Activated CD4-positive, alpha-beta memory T cell treated with anti-CD3 and anti-CD28 coated beads for 36 hours (primary cell): Measurements from ENCODE around the gene LGMN. TPM values are rescaled to one million over a fixed set of nuclear protein-coding genes. Genes with fewer than 3 reads are reported as not detected.
"Not testable (repeated sequence)": the region's sequence is repeated elsewhere in the genome, so short reads cannot be mapped to it uniquely, and the experiment has no call there.

Source experiments
- CTCF ChIA-PET: fragments of 350-600 bp; sonication (Branson Sonifier 250); formaldehyde crosslinking; loops from one replicate; lab custom pipeline; 2021; ENCODE audit warnings: antibody characterized with exemption, inconsistent platforms; lab: Charles Lee
- POLR2A ChIA-PET: fragments of 350-600 bp; sonication (Branson Sonifier 250); formaldehyde crosslinking; loops from one replicate; lab custom pipeline; 2021; ENCODE audit warnings: antibody characterized with exemption; lab: Charles Lee
- DNase-seq: peaks from one replicate; pipeline ENCODE4 v3.0.0-alpha.2; 2020
- H3K27ac Mint-ChIP-seq: one replicate; pipeline ENCODE4 v1.8.0; 2021; ENCODE audit warnings: mixed read lengths
- H3K27me3 Mint-ChIP-seq: one replicate; pipeline ENCODE4 v1.8.0; 2021; ENCODE audit warnings: mixed read lengths
- H3K36me3 Mint-ChIP-seq: one replicate; pipeline ENCODE4 v1.8.0; 2021; ENCODE audit warnings: mixed read lengths
- H3K4me1 Mint-ChIP-seq: one replicate; pipeline ENCODE4 v1.8.0; 2021; ENCODE audit warnings: low read depth, mixed read lengths
- H3K4me3 Mint-ChIP-seq: one replicate; pipeline ENCODE4 v1.8.0; 2021; ENCODE audit warnings: mild to moderate bottlenecking, mixed read lengths
- H3K9me3 Mint-ChIP-seq: one replicate; pipeline ENCODE4 v1.8.0; 2021; ENCODE audit warnings: mixed read lengths
- intact Hi-C: fragments of 100-400 bp; cut with micrococcal nuclease; formaldehyde crosslinking; loops from one replicate; pipeline ENCODE4 v1.15.1; 2023
- total RNA-seq, 2 experiments: library from RNA; stranded (reverse); gene quantifications; one replicate each; pipeline ENCODE4 v1.2.3, GENCODE V29; 2021

The LGMN gene
- total RNA-seq, 2 experiments from 2014 or later: 9.2 to 10.2 TPM

DNA sequence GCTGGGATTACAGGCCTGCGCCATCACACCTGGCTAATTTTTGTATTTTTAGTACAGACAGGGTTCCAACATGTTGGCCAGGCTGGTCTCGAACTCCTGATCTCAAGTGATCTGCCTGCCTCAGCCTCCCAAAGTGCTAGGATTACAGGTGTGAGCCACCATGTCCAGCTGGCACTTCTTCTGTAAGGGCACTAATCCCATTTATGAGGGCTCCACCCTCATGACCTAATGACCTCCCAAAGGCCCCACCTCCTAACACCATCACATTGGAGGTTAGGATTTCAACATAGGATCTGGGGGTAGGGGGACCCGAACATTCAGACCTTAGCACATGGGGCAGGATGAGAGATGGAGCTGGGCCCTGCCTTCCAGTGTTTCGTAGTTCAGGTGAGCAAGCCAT lies 68.1 kb downstream of the LGMN start:
- H3K4me3 Mint-ChIP-seq, H3K27ac Mint-ChIP-seq, H3K27me3 Mint-ChIP-seq, intact Hi-C loops, DNase-seq, H3K9me3 Mint-ChIP-seq, POLR2A ChIA-PET: not testable (repeated sequence)
- Mint-ChIP-seq H3K36me3 (peaks cover 22% of the 10 kb centered on the region), H3K4me1 (peaks cover 39% of the 10 kb centered on the region)
- CTCF ChIA-PET: interaction anchor here (0.6 to 3.7 kb wide), 20 partner anchors 10 to 547 kb away, joined by 3 to 37 read pairs (median 5); no protein-coding TSS in a partner anchor

DNA sequence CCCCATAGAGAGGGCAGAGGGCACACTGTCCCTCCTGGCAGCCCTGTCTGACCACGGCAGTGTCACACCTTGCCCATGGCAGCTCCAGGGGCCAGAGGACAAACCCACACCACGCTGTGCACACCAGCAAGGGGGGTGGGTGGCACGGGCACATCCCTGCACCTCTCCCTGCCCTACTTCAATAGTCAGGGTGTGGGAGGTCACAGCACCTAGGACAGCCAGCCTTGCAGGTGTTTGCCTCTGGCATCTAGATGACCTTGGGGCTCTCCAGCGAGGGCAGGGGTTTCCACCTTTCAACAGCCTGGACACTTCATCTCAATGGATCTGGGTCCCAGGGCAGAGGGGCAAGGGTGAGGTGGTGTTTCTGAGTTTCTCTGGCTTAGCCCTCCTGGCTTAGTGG lies 69.2 kb downstream of the LGMN start:
- Mint-ChIP-seq H3K27me3 (no peaks in the 10 kb centered on the region), H3K27ac (no peak overlapping the region), H3K4me1 (peaks cover 46% of the 10 kb centered on the region), H3K36me3 (peaks cover 26% of the 10 kb centered on the region), H3K4me3 (no peak overlapping the region), H3K9me3 (no peaks in the 10 kb centered on the region)
- intact Hi-C loops: no loop called here
- CTCF ChIA-PET: interaction anchor here (2.8 kb wide), 1 partner anchor 26 kb away, joined by 23 read pairs; no protein-coding TSS in a partner anchor
- DNase-seq: no peak
- POLR2A ChIA-PET: no interaction called here

DNA sequence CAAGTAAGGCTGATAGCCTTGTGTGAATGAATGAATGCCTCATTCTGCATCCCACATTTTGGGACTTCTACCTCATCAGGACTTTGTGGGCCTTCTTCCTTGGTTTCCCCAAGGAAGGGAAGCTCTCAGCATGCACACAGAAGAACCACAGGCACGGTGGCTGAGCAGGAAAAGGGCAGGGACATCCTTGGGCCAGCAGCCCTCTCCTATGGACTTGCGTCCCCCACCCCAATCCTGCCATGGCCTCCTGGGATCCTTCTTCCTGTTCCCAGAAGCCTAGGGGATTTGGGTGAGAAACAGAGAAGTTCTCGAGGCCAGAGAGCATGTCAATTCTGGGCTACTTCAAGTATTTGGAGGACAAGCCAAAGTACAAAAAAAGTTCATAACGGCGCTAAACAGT lies 69.7 kb downstream of the LGMN start:
- H3K4me3 Mint-ChIP-seq: no peak overlapping the region
- H3K9me3 Mint-ChIP-seq: no peaks in the 10 kb centered on the region
- H3K27ac Mint-ChIP-seq: no peak overlapping the region
- DNase-seq: no peak
- ChIA-PET POLR2A (no interaction called here), CTCF (no interaction called here)
- H3K36me3 Mint-ChIP-seq: peaks cover 30% of the 10 kb centered on the region
- intact Hi-C loops: no loop called here
- peaks cover 51% of the 10 kb centered on the region for H3K4me1 Mint-ChIP-seq
- no peaks in the 10 kb centered on the region for H3K27me3 Mint-ChIP-seq

DNA sequence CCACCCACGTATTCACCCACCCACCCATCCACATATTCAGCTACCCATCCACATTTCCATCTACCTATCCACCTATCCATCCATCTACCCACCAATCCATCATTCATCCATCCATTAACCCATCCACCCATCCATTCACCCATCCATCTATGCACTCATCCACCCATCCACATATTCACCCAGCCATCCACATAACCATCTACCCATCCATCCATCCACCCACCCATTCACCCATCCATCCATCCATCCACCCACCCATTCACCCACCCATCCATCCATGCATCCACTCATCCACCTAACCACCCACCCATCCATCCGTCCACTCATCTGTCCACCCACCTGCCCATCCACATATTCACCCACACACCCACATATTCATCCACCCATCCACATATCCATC lies 70.5 kb downstream of the LGMN start:
- POLR2A ChIA-PET: interaction anchor here (1.2 to 2.2 kb wide), 3 partner anchors 25 to 91 kb away, joined by 3 to 12 read pairs (median 4); no protein-coding TSS in a partner anchor
- Mint-ChIP-seq H3K27ac (peak overlapping the region; percentile 35), H3K27me3 (no peaks in the 10 kb centered on the region), H3K36me3 (peaks cover 30% of the 10 kb centered on the region), H3K4me1 (peaks cover 53% of the 10 kb centered on the region), H3K9me3 (no peaks in the 10 kb centered on the region), H3K4me3 (no peak overlapping the region)
- no peak for DNase-seq
- intact Hi-C loops: loop anchor here (1.0 kb wide), 5 partner anchors 10 to 336 kb away; no protein-coding TSS in a partner anchor
- CTCF ChIA-PET: interaction anchor here (0.8 to 1.6 kb wide), 3 partner anchors 9 to 65 kb away, joined by 3 to 6 read pairs (median 5); no protein-coding TSS in a partner anchor

DNA sequence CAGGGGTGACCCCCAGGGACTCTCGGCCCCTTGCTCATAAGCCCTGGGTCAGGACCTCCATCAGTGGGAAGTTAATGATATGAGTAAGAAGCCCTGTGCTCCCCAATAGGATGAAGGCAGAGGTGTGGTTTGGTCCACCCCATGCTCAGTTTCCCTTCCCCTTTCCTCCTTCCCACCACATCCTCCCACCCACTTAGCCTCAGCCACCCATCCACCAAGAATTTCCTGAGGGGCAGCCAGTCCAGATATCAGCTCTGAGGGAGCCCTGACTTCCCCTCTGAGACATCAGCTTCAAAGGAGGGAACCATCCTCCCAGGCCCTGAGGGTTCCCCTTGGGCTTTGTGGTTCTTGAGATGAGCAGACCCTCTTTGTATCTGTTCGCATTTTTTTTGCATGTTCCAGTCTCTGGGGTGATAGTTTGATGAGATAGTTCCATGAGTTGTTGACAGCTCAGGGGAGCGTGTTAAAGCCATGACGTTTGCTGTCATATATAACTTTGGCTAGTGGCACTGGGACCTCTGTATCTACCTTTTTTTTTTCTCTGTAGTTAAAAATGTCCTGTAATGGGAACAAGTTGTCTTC lies 71.2 kb downstream of the LGMN start:
- no peaks in the 10 kb centered on the region for H3K9me3 Mint-ChIP-seq
- intact Hi-C loops: loop anchor here (1.0 kb wide), 5 partner anchors 9 to 335 kb away; no protein-coding TSS in a partner anchor
- peaks cover 56% of the 10 kb centered on the region for H3K4me1 Mint-ChIP-seq
- H3K27me3 Mint-ChIP-seq: no peaks in the 10 kb centered on the region
- no peak overlapping the region for H3K4me3 Mint-ChIP-seq
- ChIA-PET POLR2A (interaction anchor here (0.7 to 2.2 kb wide), 5 partner anchors 8 to 111 kb away, joined by 3 to 12 read pairs (median 4); no protein-coding TSS in a partner anchor), CTCF (interaction anchor here (0.6 to 1.7 kb wide), 8 partner anchors 9 to 460 kb away, joined by 3 to 6 read pairs (median 5); no protein-coding TSS in a partner anchor)
- peak overlapping the region; percentile 35 for H3K27ac Mint-ChIP-seq
- H3K36me3 Mint-ChIP-seq: peaks cover 30% of the 10 kb centered on the region
- DNase-seq: peak; percentile 87

DNA sequence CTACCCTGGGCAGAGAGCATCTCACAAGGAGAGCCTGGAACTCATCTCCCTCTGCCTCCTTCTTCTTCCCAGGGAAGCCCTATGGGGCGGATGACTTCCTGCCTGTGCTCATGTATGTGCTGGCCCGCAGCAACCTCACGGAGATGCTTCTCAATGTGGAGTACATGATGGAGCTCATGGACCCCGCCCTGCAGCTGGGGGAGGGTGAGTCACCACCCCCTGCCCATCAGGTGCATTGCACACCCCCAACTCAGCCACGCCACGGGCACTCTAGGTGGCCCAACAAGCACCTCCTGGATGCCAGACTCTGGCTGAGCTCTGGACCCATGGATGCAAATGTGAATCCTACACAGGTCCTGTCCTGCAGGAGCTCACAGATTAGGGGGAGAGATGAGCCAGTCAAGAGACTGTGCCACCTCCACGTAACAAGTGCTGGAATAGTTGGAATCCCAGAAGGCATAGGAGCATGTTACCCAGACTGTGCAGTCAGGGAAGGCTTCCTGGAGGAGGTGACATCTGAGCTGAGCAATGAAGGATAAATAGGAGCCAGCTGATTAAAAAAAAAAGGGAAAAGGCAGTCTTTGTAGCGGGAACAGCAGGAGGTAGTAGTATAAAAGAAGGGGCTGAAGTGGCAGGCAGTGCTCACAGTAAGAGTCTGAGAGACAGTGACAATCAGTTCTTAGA lies 71.9 kb downstream of the LGMN start:
- intact Hi-C loops: loop anchor here (1.0 kb wide), 5 partner anchors 8 to 334 kb away; no protein-coding TSS in a partner anchor
- Mint-ChIP-seq H3K27me3 (no peaks in the 10 kb centered on the region), H3K27ac (peak overlapping the region; percentile 35), H3K4me1 (peaks cover 59% of the 10 kb centered on the region), H3K9me3 (no peaks in the 10 kb centered on the region), H3K36me3 (peaks cover 30% of the 10 kb centered on the region), H3K4me3 (no peak overlapping the region)
- POLR2A ChIA-PET: interaction anchor here (0.7 to 2.2 kb wide), 4 partner anchors 8 to 111 kb away, joined by 3 to 12 read pairs (median 6); no protein-coding TSS in a partner anchor
- CTCF ChIA-PET: interaction anchor here (1.2 to 1.7 kb wide), 4 partner anchors 8 to 63 kb away, joined by 5 to 6 read pairs (median 6); no protein-coding TSS in a partner anchor
- DNase-seq: no peak

DNA sequence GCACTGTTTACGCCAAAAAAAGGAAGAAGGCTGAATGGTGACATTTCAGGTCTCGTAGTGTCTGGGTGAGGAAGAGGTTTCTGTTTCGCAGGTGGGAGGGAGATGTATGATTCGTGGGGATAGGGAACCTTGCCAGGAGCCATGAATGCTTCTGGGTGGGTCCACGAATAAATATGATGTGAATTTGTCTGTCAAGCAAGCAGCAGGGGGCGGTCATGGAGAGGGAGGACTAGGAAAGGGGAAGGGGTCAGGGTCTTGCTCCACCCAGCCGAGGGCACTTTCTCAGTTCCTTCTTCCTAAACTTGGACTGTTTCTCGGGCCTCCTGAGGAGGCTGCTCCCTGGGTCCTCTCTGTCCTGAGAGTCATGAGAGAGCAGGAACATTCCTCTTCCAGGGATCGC lies 72.5 kb downstream of the LGMN start:
- peaks cover 60% of the 10 kb centered on the region for H3K4me1 Mint-ChIP-seq
- H3K27ac Mint-ChIP-seq: peak overlapping the region; percentile 3
- ChIA-PET POLR2A (interaction anchor here (2.2 kb wide), 1 partner anchor 25 kb away, joined by 12 read pairs; no protein-coding TSS in a partner anchor), CTCF (interaction anchor here (1.6 to 1.7 kb wide), 2 partner anchors 11 to 23 kb away, joined by 6 read pairs; no protein-coding TSS in a partner anchor)
- H3K9me3 Mint-ChIP-seq: no peaks in the 10 kb centered on the region
- intact Hi-C loops: no loop called here
- no peak for DNase-seq
- peaks cover 25% of the 10 kb centered on the region for H3K36me3 Mint-ChIP-seq
- no peaks in the 10 kb centered on the region for H3K27me3 Mint-ChIP-seq
- no peak overlapping the region for H3K4me3 Mint-ChIP-seq

DNA sequence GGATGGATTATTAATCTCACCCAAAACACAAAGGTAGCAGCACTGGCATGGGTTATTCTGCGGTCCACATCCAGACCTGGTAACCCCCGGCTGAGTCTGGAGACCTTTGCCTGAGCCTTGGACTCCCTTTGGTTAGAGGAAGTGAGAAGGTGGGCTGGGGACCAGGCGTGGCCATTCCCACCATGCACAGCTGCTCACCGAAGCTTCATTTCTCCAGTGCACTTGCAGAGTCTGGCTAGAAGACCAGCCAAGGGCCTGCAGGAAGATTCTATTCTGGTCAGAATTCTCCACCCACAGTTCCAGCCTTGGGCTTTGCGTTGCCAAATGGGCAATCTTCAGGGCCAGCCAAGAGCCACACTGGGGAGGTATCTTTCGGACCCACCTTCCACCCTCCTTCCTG lies 73.0 kb downstream of the LGMN start:
- Mint-ChIP-seq H3K4me1 (peaks cover 62% of the 10 kb centered on the region), H3K27ac (no peak overlapping the region), H3K27me3 (no peaks in the 10 kb centered on the region), H3K4me3 (no peak overlapping the region), H3K36me3 (peaks cover 25% of the 10 kb centered on the region), H3K9me3 (no peaks in the 10 kb centered on the region)
- POLR2A ChIA-PET: no interaction called here
- intact Hi-C loops: no loop called here
- no peak for DNase-seq
- CTCF ChIA-PET: interaction anchor here (1.9 to 2.3 kb wide), 2 partner anchors 11 to 62 kb away, joined by 7 to 11 read pairs; no protein-coding TSS in a partner anchor

DNA sequence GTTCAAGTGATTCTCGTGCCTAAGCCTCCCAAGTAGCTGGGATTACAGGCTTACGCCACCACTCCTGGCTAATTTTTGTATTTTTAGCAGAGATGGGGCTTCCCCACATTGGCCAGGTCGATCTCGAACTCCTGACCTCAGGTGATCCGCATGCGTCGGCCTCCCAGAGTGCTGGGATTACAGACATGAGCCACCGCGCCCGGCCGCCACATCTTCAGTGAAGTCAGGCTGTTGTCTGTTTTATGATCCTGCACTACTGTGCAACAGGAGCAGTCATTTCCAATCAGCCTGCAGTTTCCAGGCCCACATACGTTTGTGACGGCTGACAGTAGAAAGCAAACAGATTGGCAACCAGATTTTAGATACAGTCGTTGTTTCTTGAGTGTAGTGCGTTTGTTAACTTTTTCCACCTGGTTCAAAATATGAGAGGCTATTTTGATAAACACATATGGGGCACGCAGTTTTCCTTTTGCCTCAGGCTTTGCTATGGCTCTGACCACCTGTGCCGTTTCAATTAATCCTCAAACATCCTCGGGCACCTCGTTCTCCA lies 74.8 kb downstream of the LGMN start:
- intact Hi-C loops: no loop called here
- H3K9me3 Mint-ChIP-seq: no peaks in the 10 kb centered on the region
- ChIA-PET POLR2A (no interaction called here), CTCF (interaction anchor here (1.9 to 2.3 kb wide), 2 partner anchors 13 to 61 kb away, joined by 7 to 11 read pairs; no protein-coding TSS in a partner anchor)
- H3K36me3 Mint-ChIP-seq: peaks cover 23% of the 10 kb centered on the region
- H3K27ac Mint-ChIP-seq: no peak overlapping the region
- H3K27me3 Mint-ChIP-seq: no peaks in the 10 kb centered on the region
- H3K4me1 Mint-ChIP-seq: peaks cover 78% of the 10 kb centered on the region
- H3K4me3 Mint-ChIP-seq: no peak overlapping the region
- DNase-seq: no peak

DNA sequence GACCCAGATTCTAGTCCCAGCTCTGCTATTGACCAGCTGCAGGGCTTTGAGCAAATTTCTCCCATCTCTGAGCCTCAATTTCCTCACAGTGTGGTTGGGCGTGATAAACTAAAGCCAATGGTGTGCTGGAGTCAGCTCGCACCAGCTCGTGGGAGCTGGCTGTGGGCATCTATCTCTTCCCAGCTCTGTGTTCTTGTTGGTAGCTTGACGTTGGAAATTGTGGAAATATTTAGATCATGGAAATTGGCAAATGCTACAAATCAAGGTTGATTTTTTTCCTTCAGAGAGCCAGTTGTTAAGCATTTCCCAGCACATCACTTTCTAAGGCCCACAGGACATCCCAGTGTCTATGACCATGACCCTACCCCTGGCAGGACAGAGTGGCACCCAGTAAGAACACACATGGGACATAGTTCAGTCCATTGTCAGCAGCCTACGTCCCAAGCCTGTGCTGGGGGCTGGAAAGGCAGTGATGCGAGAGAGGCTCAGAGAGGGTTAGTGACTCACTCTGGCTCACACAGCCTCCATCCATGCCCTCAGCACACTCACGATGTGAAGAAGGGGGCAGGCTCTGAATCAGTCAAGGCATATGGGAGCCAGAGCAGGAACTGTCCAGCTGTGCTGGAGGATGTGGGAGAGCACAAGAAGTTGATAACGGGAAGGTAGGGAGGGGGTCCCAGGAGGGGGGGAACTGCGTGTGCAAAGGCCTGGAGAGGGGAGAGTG lies 77.6 kb downstream of the LGMN start:
- H3K9me3 Mint-ChIP-seq: no peaks in the 10 kb centered on the region
- POLR2A ChIA-PET: no interaction called here
- intact Hi-C loops: no loop called here
- H3K36me3 Mint-ChIP-seq: peaks cover 26% of the 10 kb centered on the region
- no peaks in the 10 kb centered on the region for H3K27me3 Mint-ChIP-seq
- DNase-seq: peak; percentile 39
- peaks cover 74% of the 10 kb centered on the region for H3K4me1 Mint-ChIP-seq
- no peak overlapping the region for H3K4me3 Mint-ChIP-seq
- H3K27ac Mint-ChIP-seq: peak overlapping the region; percentile 60
- CTCF ChIA-PET: interaction anchor here (1.2 to 2.3 kb wide), 4 partner anchors 10 to 57 kb away, joined by 6 to 11 read pairs (median 9); no protein-coding TSS in a partner anchor

DNA sequence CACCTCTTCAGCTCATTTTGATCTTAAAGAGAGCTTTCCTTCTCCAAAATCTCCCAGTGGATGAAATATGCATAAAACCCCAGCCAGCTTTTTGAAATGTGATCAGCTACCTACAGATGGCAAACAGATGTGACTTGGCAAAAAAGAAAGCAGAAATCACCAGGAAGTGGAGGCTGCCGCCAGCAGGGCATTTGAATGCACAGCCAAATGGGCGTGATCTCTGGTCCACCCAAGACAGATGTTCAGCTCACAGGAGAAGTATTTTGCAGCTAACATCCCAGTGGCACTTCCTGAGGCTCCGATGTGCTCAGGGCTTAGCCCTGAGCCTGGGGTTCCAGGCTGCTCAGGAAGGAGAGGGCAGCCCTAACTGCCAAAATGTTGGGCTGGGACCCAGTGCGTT lies 78.3 kb downstream of the LGMN start:
- peaks cover 26% of the 10 kb centered on the region for H3K36me3 Mint-ChIP-seq
- H3K4me3 Mint-ChIP-seq: no peak overlapping the region
- no peak for DNase-seq
- H3K4me1 Mint-ChIP-seq: peaks cover 71% of the 10 kb centered on the region
- ChIA-PET CTCF (interaction anchor here (1.0 to 2.3 kb wide), 5 partner anchors 10 to 114 kb away, joined by 3 to 11 read pairs (median 9); no protein-coding TSS in a partner anchor), POLR2A (interaction anchor here (0.9 kb wide), 1 partner anchor 18 kb away, joined by 3 read pairs; no protein-coding TSS in a partner anchor)
- H3K9me3 Mint-ChIP-seq: no peaks in the 10 kb centered on the region
- intact Hi-C loops: no loop called here
- no peaks in the 10 kb centered on the region for H3K27me3 Mint-ChIP-seq
- H3K27ac Mint-ChIP-seq: peak overlapping the region; percentile 60
